RWPE1 (cell line): ENCODE measurements around the gene NR3C2.

Experiments
- CTCF ChIA-PET: fragments of 350-600 bp; sonication (Branson Sonifier 250); formaldehyde crosslinking; extraction: SDS; loops from one replicate; lab custom pipeline; 2021; lab: Yijun Ruan, JAX
- POLR2A ChIA-PET: fragments of 400-600 bp; formaldehyde crosslinking; extraction: SDS; loops from one replicate; lab custom pipeline; 2020; ENCODE audit warnings: antibody characterized with exemption; ENCODE audit not compliant: low non-redundant PET; lab: Yijun Ruan, JAX
- DNase-seq: peaks from one replicate; pipeline ENCODE4 v3.0.0; 2012; ENCODE audit warnings: low spot score
- H3K27ac ChIP-seq: fragments of 450-650 bp; 2 replicates; pipeline ENCODE4 v1.5.1; 2017
- TF ChIP-seq, protein P1 (sequence below): fragments of 450-650 bp; conservative IDR thresholded peaks from 2 replicates; pipeline ENCODE4 v1.5.1; 2017; ENCODE audit warnings: low read depth, mild to moderate bottlenecking

The NR3C2 gene

DNA sequence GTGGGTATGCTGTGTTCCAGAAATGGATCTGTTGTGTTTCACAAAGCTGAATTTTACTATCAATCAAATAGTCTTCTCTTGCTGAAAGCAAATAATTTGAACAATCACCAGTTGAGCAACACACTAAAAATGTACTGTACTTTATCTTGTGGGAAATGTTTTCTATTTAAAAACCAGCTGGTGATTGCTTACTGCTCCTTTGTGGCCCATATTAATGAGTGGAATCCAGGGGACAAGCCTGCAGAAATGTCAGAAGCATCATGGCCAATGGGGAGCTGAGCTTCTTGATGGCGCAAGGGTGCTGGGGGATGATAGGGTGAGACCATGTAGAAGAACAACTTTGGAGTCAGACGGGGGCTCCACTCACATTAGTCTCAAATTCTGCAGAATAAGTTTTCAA, 364.2 kb downstream of the NR3C2 start:
- no peak overlapping the region for H3K27ac ChIP-seq
- CTCF ChIA-PET: no interaction called here
- TF ChIP-seq, protein P1, sequence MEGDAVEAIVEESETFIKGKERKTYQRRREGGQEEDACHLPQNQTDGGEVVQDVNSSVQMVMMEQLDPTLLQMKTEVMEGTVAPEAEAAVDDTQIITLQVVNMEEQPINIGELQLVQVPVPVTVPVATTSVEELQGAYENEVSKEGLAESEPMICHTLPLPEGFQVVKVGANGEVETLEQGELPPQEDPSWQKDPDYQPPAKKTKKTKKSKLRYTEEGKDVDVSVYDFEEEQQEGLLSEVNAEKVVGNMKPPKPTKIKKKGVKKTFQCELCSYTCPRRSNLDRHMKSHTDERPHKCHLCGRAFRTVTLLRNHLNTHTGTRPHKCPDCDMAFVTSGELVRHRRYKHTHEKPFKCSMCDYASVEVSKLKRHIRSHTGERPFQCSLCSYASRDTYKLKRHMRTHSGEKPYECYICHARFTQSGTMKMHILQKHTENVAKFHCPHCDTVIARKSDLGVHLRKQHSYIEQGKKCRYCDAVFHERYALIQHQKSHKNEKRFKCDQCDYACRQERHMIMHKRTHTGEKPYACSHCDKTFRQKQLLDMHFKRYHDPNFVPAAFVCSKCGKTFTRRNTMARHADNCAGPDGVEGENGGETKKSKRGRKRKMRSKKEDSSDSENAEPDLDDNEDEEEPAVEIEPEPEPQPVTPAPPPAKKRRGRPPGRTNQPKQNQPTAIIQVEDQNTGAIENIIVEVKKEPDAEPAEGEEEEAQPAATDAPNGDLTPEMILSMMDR: no peak
- DNase-seq: no peak
- POLR2A ChIA-PET: no interaction called here

DNA sequence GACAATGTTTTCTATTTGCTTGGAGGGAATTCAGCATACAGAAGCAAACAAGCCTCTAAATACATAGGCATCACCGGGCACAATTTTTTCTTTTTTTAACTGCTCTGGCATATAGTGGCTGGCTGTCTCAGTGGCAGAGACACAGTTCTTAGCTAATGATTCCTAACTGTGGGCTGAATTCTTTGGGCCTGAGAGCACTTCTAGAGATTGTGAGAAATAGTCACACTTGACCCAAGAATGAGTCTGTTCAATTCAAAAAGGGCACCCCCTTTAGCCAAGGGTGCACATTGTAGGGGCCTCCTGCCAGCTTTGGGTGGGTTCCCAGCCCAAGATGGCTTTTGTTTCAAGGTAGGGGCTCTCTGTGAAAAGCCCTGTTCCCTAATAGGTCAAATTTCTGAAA, 364.6 kb downstream of the NR3C2 start:
- H3K27ac ChIP-seq: no peak overlapping the region
- TF ChIP-seq, protein P1: no peak
- CTCF ChIA-PET: no interaction called here
- DNase-seq: no peak
- POLR2A ChIA-PET: no interaction called here

GRCh38 chr4:148076964-148077363, 365.2 kb downstream of the NR3C2 start:
- CTCF ChIA-PET: no interaction called here
- H3K27ac ChIP-seq: no peak overlapping the region
- TF ChIP-seq, protein P1: no peak
- POLR2A ChIA-PET: no interaction called here
- DNase-seq: no peak

DNA sequence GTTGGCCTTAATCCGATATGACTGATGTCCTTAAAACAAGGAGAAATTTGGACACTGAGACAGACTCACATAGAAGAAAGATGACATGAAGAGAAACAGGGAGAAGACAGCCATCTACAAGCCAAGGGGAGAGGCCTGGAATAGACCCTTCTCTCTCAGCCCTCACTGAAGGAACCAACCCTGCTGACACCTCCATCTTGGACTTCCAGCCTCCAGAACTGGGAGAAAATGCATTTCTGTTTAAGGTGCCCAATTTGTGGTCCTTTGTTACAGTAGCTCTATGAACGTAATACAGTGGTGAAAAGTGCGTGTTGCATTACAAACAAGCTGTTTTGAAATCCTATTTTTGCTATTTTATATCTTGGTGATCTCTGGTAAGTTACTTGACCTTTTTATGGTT, 366.8 kb downstream of the NR3C2 start:
- H3K27ac ChIP-seq: no peak overlapping the region

DNA sequence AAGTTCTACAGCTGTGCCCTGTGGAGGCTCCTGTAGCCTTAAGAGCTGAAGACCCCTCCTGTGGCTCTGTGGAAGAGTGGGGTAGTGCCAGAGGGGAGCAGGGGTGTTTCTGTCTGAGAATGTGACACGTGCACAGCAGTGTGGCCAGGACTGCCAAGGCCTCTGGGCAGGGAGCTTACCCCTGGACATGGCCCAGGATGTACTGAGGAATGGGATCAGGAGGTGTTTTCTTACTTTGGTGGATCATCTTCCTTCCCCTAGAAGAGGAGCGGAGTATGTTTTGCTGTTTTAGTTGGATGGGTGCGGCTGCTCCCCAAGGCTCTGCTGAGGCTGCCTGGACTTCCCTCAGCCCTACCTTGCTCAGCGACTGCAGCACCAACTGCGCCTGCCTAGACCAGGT, 367.8 kb downstream of the NR3C2 start:
- TF ChIP-seq, protein P1: no peak
- CTCF ChIA-PET: no interaction called here
- POLR2A ChIA-PET: no interaction called here
- DNase-seq: no peak
- no peak overlapping the region for H3K27ac ChIP-seq

More for the DNA sequence above, 366.8 kb downstream of the NR3C2 start:
- TF ChIP-seq, protein P1: no peak
- no peak for DNase-seq
- POLR2A ChIA-PET: no interaction called here
- CTCF ChIA-PET: no interaction called here

GRCh38 chr4:148073349-148073748, 368.9 kb downstream of the NR3C2 start:
- TF ChIP-seq, protein P1: no peak
- CTCF ChIA-PET: no interaction called here
- POLR2A ChIA-PET: no interaction called here
- no peak for DNase-seq
- no peak overlapping the region for H3K27ac ChIP-seq

DNA sequence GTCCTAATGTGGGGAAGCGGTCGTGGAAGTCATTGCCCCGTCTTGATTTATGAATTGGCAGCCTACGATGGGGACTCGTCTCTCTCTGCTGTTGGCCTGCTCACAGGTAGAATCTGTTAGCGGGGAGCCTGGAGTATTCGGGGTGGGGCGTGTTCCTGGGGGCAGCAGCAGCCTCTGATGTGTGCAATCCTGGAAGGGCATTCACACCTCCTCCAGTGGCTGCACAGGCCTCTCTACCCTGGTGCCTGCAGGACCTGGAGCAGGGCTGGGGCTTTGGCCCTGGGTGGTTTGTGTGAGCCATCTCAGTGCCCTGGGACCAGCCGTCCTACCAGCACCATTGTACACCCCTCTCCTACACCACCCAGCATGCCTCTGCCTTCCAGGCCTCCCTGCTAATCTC, 369.4 kb downstream of the NR3C2 start:
- ChIA-PET POLR2A (no interaction called here), CTCF (no interaction called here)
- no peak for DNase-seq
- TF ChIP-seq, protein P1: no peak
- no peak overlapping the region for H3K27ac ChIP-seq
